GM21360 (cell line): Measurements from ENCODE around the gene PLEKHS1.
"Not testable (repeated sequence)": the region's sequence is repeated elsewhere in the genome, so short reads cannot be mapped to it uniquely, and the experiment has no call there.

ENCODE experiments used
- ATAC-seq: cut with Tn5 transposase; IDR thresholded peaks from one replicate; pipeline ENCODE4 v1.9.1; 2021; ENCODE audit warnings: mild to moderate bottlenecking, moderate library complexity; ENCODE audit not compliant: unreplicated experiment

PLEKHS1 gene

GRCh38 chr10:113739577-113739976 lies 11.9 kb upstream of the PLEKHS1 start:
- ATAC-seq, result no peak

GRCh38 chr10:113740850-113741249 lies 10.6 kb upstream of the PLEKHS1 start:
- no peak for ATAC-seq

- no peak for ATAC-seq
Measured at GRCh38 chr10:113742466-113742865, 9.0 kb upstream of the PLEKHS1 start.

- no peak for ATAC-seq
Measured at GRCh38 chr10:113743594-113743993, 7.9 kb upstream of the PLEKHS1 start.

- no peak for ATAC-seq
Measured at GRCh38 chr10:113745374-113745773, 6.1 kb upstream of the PLEKHS1 start.

- no peak for ATAC-seq
Measured at GRCh38 chr10:113746217-113746957, 5.1 kb upstream of the PLEKHS1 start.

GRCh38 chr10:113752553-113752952 lies 1.1 kb downstream of the PLEKHS1 start:
- no peak for ATAC-seq

GRCh38 chr10:113753020-113753692 lies 1.7 kb downstream of the PLEKHS1 start:
- no peak for ATAC-seq

GRCh38 chr10:113754125-113754524 lies 2.6 kb downstream of the PLEKHS1 start:
- ATAC-seq, result no peak

- no peak for ATAC-seq
Measured at GRCh38 chr10:113754768-113755167, 3.3 kb downstream of the PLEKHS1 start.

GRCh38 chr10:113756940-113757543 lies 5.6 kb downstream of the PLEKHS1 start:
- no peak for ATAC-seq

- ATAC-seq, result no peak
Measured at GRCh38 chr10:113762083-113762482, 10.6 kb downstream of the PLEKHS1 start.

GRCh38 chr10:113764582-113764981 lies 13.1 kb downstream of the PLEKHS1 start:
- ATAC-seq, result no peak

GRCh38 chr10:113765910-113766309 lies 14.4 kb downstream of the PLEKHS1 start:
- ATAC-seq, result no peak

- no peak for ATAC-seq
Measured at GRCh38 chr10:113767222-113767621, 15.7 kb downstream of the PLEKHS1 start.

- no peak for ATAC-seq
Measured at GRCh38 chr10:113770346-113770745, 18.9 kb downstream of the PLEKHS1 start.

- not testable (repeated sequence) for ATAC-seq
Measured at GRCh38 chr10:113771131-113771530, 19.6 kb downstream of the PLEKHS1 start.

- no peak for ATAC-seq
Measured at GRCh38 chr10:113775686-113776294, 24.3 kb downstream of the PLEKHS1 start.

- no peak for ATAC-seq
Measured at GRCh38 chr10:113776553-113776952, 25.1 kb downstream of the PLEKHS1 start.

GRCh38 chr10:113780681-113781250 lies 29.3 kb downstream of the PLEKHS1 start:
- no peak for ATAC-seq

GRCh38 chr10:113782367-113782766 lies 30.9 kb downstream of the PLEKHS1 start:
- ATAC-seq, result no peak
